Activated naive CD8-positive, alpha-beta T cell treated with anti-CD3 and anti-CD28 coated beads, Interleukin-2, amount 10 ng/mL, durations not matched to agents 7 days and 5 days (primary cell): ENCODE measurements around the gene TMEM106C. TPM values are rescaled to one million over a fixed set of nuclear protein-coding genes. Genes with fewer than 3 reads are reported as not detected.
"Not testable (repeated sequence)": the region's sequence is repeated elsewhere in the genome, so short reads cannot be mapped to it uniquely, and the experiment has no call there.

ENCODE experiments used
- ATAC-seq: fragments of 150-1000 bp; cut with Tn5 transposase; one replicate; pipeline ENCODE4 v1.10.0; 2021; ENCODE audit warnings: low read depth, moderate library complexity
- POLR2A ChIA-PET: fragments of 350-600 bp; sonication (Branson Sonifier 250); formaldehyde crosslinking; loops from one replicate; lab custom pipeline; 2021; ENCODE audit warnings: antibody characterized with exemption; lab: Charles Lee
- DNase-seq: peaks from one replicate; pipeline ENCODE4 v3.0.0; 2021
- H3K27ac Mint-ChIP-seq: one replicate; pipeline ENCODE4 v1.8.0; 2022; ENCODE audit warnings: mild to moderate bottlenecking, mixed read lengths
- H3K27me3 Mint-ChIP-seq: one replicate; pipeline ENCODE4 v1.8.0; 2022; ENCODE audit warnings: mild to moderate bottlenecking, moderate library complexity, mixed read lengths
- H3K36me3 Mint-ChIP-seq: one replicate; pipeline ENCODE4 v1.8.0; 2021; ENCODE audit warnings: mild to moderate bottlenecking, mixed read lengths
- H3K4me1 Mint-ChIP-seq: one replicate; pipeline ENCODE4 v1.8.0; 2021; ENCODE audit warnings: mixed read lengths
- H3K4me3 Mint-ChIP-seq: one replicate; pipeline ENCODE4 v1.8.0; 2022; ENCODE audit warnings: mild to moderate bottlenecking, moderate library complexity, mixed read lengths
- H3K9me3 Mint-ChIP-seq: one replicate; pipeline ENCODE4 v1.8.0; 2021; ENCODE audit warnings: mixed read lengths
- total RNA-seq, 2 experiments: library from RNA; stranded (reverse); gene quantifications; one replicate each; pipeline ENCODE4 v1.2.3, GENCODE V29; 2021

Gene TMEM106C
- total RNA-seq, 2 experiments from 2014 or later: 111 to 115 TPM

- H3K27ac Mint-ChIP-seq, H3K4me3 Mint-ChIP-seq, H3K9me3 Mint-ChIP-seq, ATAC-seq, DNase-seq, H3K36me3 Mint-ChIP-seq: not testable (repeated sequence)
- POLR2A ChIA-PET: interaction anchor here (0.6 kb wide), 1 partner anchor 142 kb away, joined by 4 read pairs; no protein-coding TSS in a partner anchor
- H3K4me1 Mint-ChIP-seq: peaks cover 12% of the 10 kb centered on the region
- peaks cover 40% of the 10 kb centered on the region for H3K27me3 Mint-ChIP-seq
These were observed 5.7 kb upstream of the TMEM106C start for GRCh38 chr12:47957671-47958070.

- POLR2A ChIA-PET: no interaction called here
- Mint-ChIP-seq H3K4me3 (peak overlapping the region; percentile 26), H3K36me3 (peaks cover 24% of the 10 kb centered on the region), H3K9me3 (peaks cover 3% of the 10 kb centered on the region), H3K4me1 (peaks cover 25% of the 10 kb centered on the region), H3K27me3 (peaks cover 27% of the 10 kb centered on the region), H3K27ac (no peak overlapping the region)
- DNase-seq (no peak), ATAC-seq (no peak)
These were observed 1.2 kb upstream of the TMEM106C start for GRCh38 chr12:47962198-47962597.

- Mint-ChIP-seq H3K27me3 (peaks cover 27% of the 10 kb centered on the region), H3K9me3 (peaks cover 2% of the 10 kb centered on the region), H3K36me3 (peaks cover 30% of the 10 kb centered on the region), H3K4me1 (peaks cover 25% of the 10 kb centered on the region), H3K4me3 (peak overlapping the region; percentile 89), H3K27ac (peak overlapping the region; percentile 84)
- no peak for DNase-seq
- ATAC-seq: no peak
- POLR2A ChIA-PET: interaction anchor here (0.6 to 1.2 kb wide), 2 partner anchors 193 to 888 kb away, joined by 3 to 7 read pairs; partner anchors contain the start of genes ASB8 and DDX23
These were observed 821 bp downstream of the TMEM106C start for GRCh38 chr12:47964106-47964728.

GRCh38 chr12:47965581-47965980 lies 2.2 kb downstream of the TMEM106C start:
- Mint-ChIP-seq H3K9me3 (no peaks in the 10 kb centered on the region), H3K27me3 (peaks cover 19% of the 10 kb centered on the region), H3K4me1 (peaks cover 25% of the 10 kb centered on the region), H3K36me3 (peaks cover 30% of the 10 kb centered on the region), H3K27ac (no peak overlapping the region), H3K4me3 (peak overlapping the region; percentile 50)
- ATAC-seq: no peak
- no peak for DNase-seq
- POLR2A ChIA-PET: no interaction called here

GRCh38 chr12:47967461-47968321 lies 4.3 kb downstream of the TMEM106C start:
- H3K4me3 Mint-ChIP-seq: no peak overlapping the region
- ATAC-seq (no peak), DNase-seq (no peak)
- POLR2A ChIA-PET: no interaction called here
- peaks cover 25% of the 10 kb centered on the region for H3K4me1 Mint-ChIP-seq
- no peak overlapping the region for H3K27ac Mint-ChIP-seq
- H3K27me3 Mint-ChIP-seq: peaks cover 5% of the 10 kb centered on the region
- peaks cover 31% of the 10 kb centered on the region for H3K36me3 Mint-ChIP-seq
- H3K9me3 Mint-ChIP-seq: no peaks in the 10 kb centered on the region

GRCh38 chr12:47969845-47970244 lies 6.4 kb downstream of the TMEM106C start:
- no peak overlapping the region for H3K4me3 Mint-ChIP-seq
- POLR2A ChIA-PET: no interaction called here
- no peaks in the 10 kb centered on the region for H3K9me3 Mint-ChIP-seq
- no peak for ATAC-seq
- no peak overlapping the region for H3K27ac Mint-ChIP-seq
- H3K27me3 Mint-ChIP-seq: no peaks in the 10 kb centered on the region
- no peak for DNase-seq
- peaks cover 13% of the 10 kb centered on the region for H3K4me1 Mint-ChIP-seq
- peaks cover 24% of the 10 kb centered on the region for H3K36me3 Mint-ChIP-seq

- no peak for ATAC-seq
- Mint-ChIP-seq H3K9me3 (no peaks in the 10 kb centered on the region), H3K4me1 (peaks cover 3% of the 10 kb centered on the region), H3K36me3 (peaks cover 15% of the 10 kb centered on the region), H3K27me3 (peaks cover 2% of the 10 kb centered on the region), H3K27ac (no peak overlapping the region), H3K4me3 (no peak overlapping the region)
- POLR2A ChIA-PET: interaction anchor here (0.6 to 1.0 kb wide), 2 partner anchors 10 to 17 kb away, joined by 3 read pairs; no protein-coding TSS in a partner anchor
- no peak for DNase-seq
These were observed 7.4 kb downstream of the TMEM106C start for GRCh38 chr12:47970843-47971242.

- no peaks in the 10 kb centered on the region for H3K9me3 Mint-ChIP-seq
- DNase-seq (no peak), ATAC-seq (no peak)
- H3K36me3 Mint-ChIP-seq: peaks cover 4% of the 10 kb centered on the region
- peaks cover 2% of the 10 kb centered on the region for H3K27me3 Mint-ChIP-seq
- H3K27ac Mint-ChIP-seq: no peak overlapping the region
- H3K4me1 Mint-ChIP-seq: peaks cover 4% of the 10 kb centered on the region
- H3K4me3 Mint-ChIP-seq: no peak overlapping the region
- POLR2A ChIA-PET: no interaction called here
These were observed 9.5 kb downstream of the TMEM106C start for GRCh38 chr12:47972895-47973294.

GRCh38 chr12:47973870-47974269 lies 10.5 kb downstream of the TMEM106C start:
- no peaks in the 10 kb centered on the region for H3K9me3 Mint-ChIP-seq
- H3K27me3 Mint-ChIP-seq: peaks cover 4% of the 10 kb centered on the region
- no peak overlapping the region for H3K4me3 Mint-ChIP-seq
- peaks cover 4% of the 10 kb centered on the region for H3K4me1 Mint-ChIP-seq
- POLR2A ChIA-PET: no interaction called here
- H3K27ac Mint-ChIP-seq: no peak overlapping the region
- DNase-seq (no peak), ATAC-seq (no peak)
- peaks cover 2% of the 10 kb centered on the region for H3K36me3 Mint-ChIP-seq

GRCh38 chr12:47975036-47975620 lies 11.7 kb downstream of the TMEM106C start:
- DNase-seq (no peak), ATAC-seq (no peak)
- Mint-ChIP-seq H3K36me3 (peaks cover 1% of the 10 kb centered on the region), H3K27me3 (peaks cover 6% of the 10 kb centered on the region), H3K9me3 (no peaks in the 10 kb centered on the region), H3K4me3 (no peak overlapping the region), H3K27ac (no peak overlapping the region), H3K4me1 (peaks cover 4% of the 10 kb centered on the region)
- POLR2A ChIA-PET: interaction anchor here (0.8 kb wide), 1 partner anchor 10 kb away, joined by 3 read pairs; no protein-coding TSS in a partner anchor

GRCh38 chr12:47975816-47976215 lies 12.4 kb downstream of the TMEM106C start:
- Mint-ChIP-seq H3K36me3 (peaks cover 1% of the 10 kb centered on the region), H3K27ac (no peak overlapping the region), H3K27me3 (peaks cover 8% of the 10 kb centered on the region), H3K4me3 (no peak overlapping the region), H3K4me1 (peaks cover 4% of the 10 kb centered on the region), H3K9me3 (no peaks in the 10 kb centered on the region)
- POLR2A ChIA-PET: no interaction called here
- DNase-seq (peak; percentile 25), ATAC-seq (no peak)

GRCh38 chr12:47977046-47977771 lies 13.8 kb downstream of the TMEM106C start:
- POLR2A ChIA-PET: no interaction called here
- Mint-ChIP-seq H3K9me3 (no peaks in the 10 kb centered on the region), H3K27me3 (peaks cover 8% of the 10 kb centered on the region), H3K27ac (no peak overlapping the region), H3K4me1 (peaks cover 4% of the 10 kb centered on the region), H3K4me3 (no peak overlapping the region), H3K36me3 (peaks cover 1% of the 10 kb centered on the region)
- ATAC-seq (no peak), DNase-seq (no peak)
